Measurements from ENCODE around the gene ZBED4.

GRCh38 chr22:49922926-49923325 is 69.3 kb downstream of the ZBED4 start:
- TF ChIP-seq CTCF (IDR thresholded peaks at IDR 0.05; ENCODE audit: low read length) (no peak), EZH2 (IDR thresholded peaks at IDR 0.05; ENCODE audit: borderline replicate concordance, low read length) (no peak)

All from OCI-LY1 (cell line).